SU-DHL-6 (cell line): ENCODE results near the gene OR6X1.

ENCODE experiments used
- CTCF ChIP-seq: fragments of 200-600 bp; sonication (generic); IDR thresholded peaks from one replicate; pipeline ENCODE4 v1.5.1; 2017; ENCODE audit warnings: antibody characterized with exemption, mild to moderate bottlenecking, low read length, moderate library complexity; ENCODE audit not compliant: insufficient read depth, poor library complexity, severe bottlenecking
- EZH2phosphoT487 ChIP-seq: fragments of 200-600 bp; sonication (generic), shearing (Covaris generic); conservative IDR thresholded peaks from 2 replicates; pipeline ENCODE4 v1.6.1; 2018; ENCODE audit warnings: mild to moderate bottlenecking, antibody characterized with exemption, low read length, moderate library complexity, mixed read lengths

DNA sequence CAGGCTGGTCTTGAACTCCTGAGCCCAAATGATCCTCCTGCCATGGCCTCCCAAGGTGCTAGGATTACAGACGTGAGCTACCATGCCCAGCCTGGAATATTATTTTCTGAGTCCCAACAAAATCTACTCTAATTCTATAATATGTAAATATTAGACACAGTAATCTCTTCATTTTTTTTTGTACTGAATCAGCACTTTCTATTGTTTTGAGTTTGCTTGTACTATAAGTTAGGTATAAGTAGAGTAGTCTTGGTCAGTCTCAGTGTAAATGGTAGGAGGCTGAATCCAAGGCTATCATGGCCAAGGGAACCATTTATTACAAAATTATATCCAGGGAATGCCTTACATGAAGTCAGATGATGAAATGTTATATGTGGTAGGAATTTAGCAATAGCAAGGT, 19.6 kb upstream of the OR6X1 start:
- TF ChIP-seq EZH2phosphoT487 (no peak), CTCF (no peak)
